Activated T-cell treated with anti-CD3 and anti-CD28 coated beads for 48 hours (primary cell): ENCODE measurements around the gene DOLPP1.
A peak's percentile ranks its signal among the peaks of the same experiment; 100 is the strongest.

Experiments
- DNase-seq: peaks from one replicate; pipeline ENCODE4 v3.0.0-alpha.2; 2020; ENCODE audit warnings: low read depth

The DOLPP1 gene

GRCh38 chr9:129064499-129064908 lies 16.4 kb upstream of the DOLPP1 start:
- no peak for DNase-seq

- DNase-seq = no peak
Observed at GRCh38 chr9:129068110-129068509, 12.8 kb upstream of the DOLPP1 start.

GRCh38 chr9:129068990-129069861 lies 11.7 kb upstream of the DOLPP1 start:
- DNase-seq = peak; percentile 54

- no peak for DNase-seq
Observed at GRCh38 chr9:129069862-129070641, 10.9 kb upstream of the DOLPP1 start.

GRCh38 chr9:129070696-129071525 lies 10.0 kb upstream of the DOLPP1 start:
- no peak for DNase-seq

GRCh38 chr9:129071526-129072126 lies 9.3 kb upstream of the DOLPP1 start:
- DNase-seq = no peak

GRCh38 chr9:129072171-129072570 lies 8.7 kb upstream of the DOLPP1 start:
- no peak for DNase-seq

- DNase-seq = no peak
Observed at GRCh38 chr9:129073404-129073803, 7.5 kb upstream of the DOLPP1 start.

- DNase-seq = no peak
Observed at GRCh38 chr9:129074106-129074505, 6.8 kb upstream of the DOLPP1 start.

GRCh38 chr9:129075996-129076639 lies 4.8 kb upstream of the DOLPP1 start:
- no peak for DNase-seq

GRCh38 chr9:129076640-129077037 lies 4.3 kb upstream of the DOLPP1 start:
- DNase-seq = no peak

- DNase-seq = no peak
Observed at GRCh38 chr9:129077236-129077635, 3.7 kb upstream of the DOLPP1 start.

GRCh38 chr9:129078691-129079503 lies 2.0 kb upstream of the DOLPP1 start:
- no peak for DNase-seq

GRCh38 chr9:129079829-129080228 lies 1.1 kb upstream of the DOLPP1 start:
- DNase-seq = no peak

GRCh38 chr9:129080298-129080600 lies 662 bp upstream of the DOLPP1 start:
- no peak for DNase-seq

- no peak for DNase-seq
Observed at GRCh38 chr9:129081388-129081904, 535 bp downstream of the DOLPP1 start.

GRCh38 chr9:129084087-129084486 lies 3.2 kb downstream of the DOLPP1 start:
- no peak for DNase-seq

- no peak for DNase-seq
Observed at GRCh38 chr9:129089246-129089645, 8.3 kb downstream of the DOLPP1 start.

GRCh38 chr9:129093602-129094386 lies 12.9 kb downstream of the DOLPP1 start:
- no peak for DNase-seq
